CD4-positive, alpha-beta memory T cell (primary cell): ENCODE measurements around the gene SLFN5. TPM values are rescaled to one million over a fixed set of nuclear protein-coding genes. Genes with fewer than 3 reads are reported as not detected.

Experiments
- CTCF ChIA-PET: fragments of 350-600 bp; sonication (Branson Sonifier 250); formaldehyde crosslinking; loops from one replicate; lab custom pipeline; 2021; ENCODE audit warnings: inconsistent platforms; ENCODE audit not compliant: partially characterized antibody; lab: Charles Lee
- POLR2A ChIA-PET: fragments of 350-600 bp; sonication (Branson Sonifier 250); formaldehyde crosslinking; loops from one replicate; lab custom pipeline; 2021; ENCODE audit not compliant: partially characterized antibody; lab: Charles Lee
- DNase-seq, 5 donors: peaks; one replicate each; pipeline versions ENCODE4 v3.0.0 to v3.0.0-alpha.2; 2020 to 2022; ENCODE audit warnings: mixed read lengths in 1 of 5
- H3K27ac ChIP-seq: one replicate; pipeline ENCODE4 v1.7.0; 2013; ENCODE audit warnings: low read depth, low read length
- H3K27me3 ChIP-seq: 2 replicates; pipeline ENCODE4 v1.7.0; 2013; ENCODE audit warnings: mild to moderate bottlenecking, low read length, moderate library complexity; ENCODE audit not compliant: insufficient read depth
- H3K36me3 ChIP-seq: 2 replicates; pipeline ENCODE4 v1.7.0; 2013; ENCODE audit warnings: mild to moderate bottlenecking, low read length, moderate library complexity; ENCODE audit not compliant: insufficient read depth
- H3K4me1 ChIP-seq: 2 replicates; pipeline ENCODE4 v1.7.0; 2013; ENCODE audit warnings: mild to moderate bottlenecking, low read length, moderate library complexity; ENCODE audit not compliant: insufficient read depth
- H3K4me3 ChIP-seq, 2 donors: one replicate each; pipeline ENCODE4 v1.7.0; 2013; ENCODE audit warnings: low read length in 2 of 2, mild to moderate bottlenecking in 1 of 2
- H3K9me3 ChIP-seq, 2 donors: one replicate each; pipeline ENCODE4 v1.7.0; 2013; ENCODE audit warnings: low read length in 2 of 2, control low read depth in 1 of 2; ENCODE audit not compliant: control insufficient read depth in 1 of 2
- H3K27ac Mint-ChIP-seq, 7 donors: one replicate each; pipeline ENCODE4 v1.8.0; 2020 to 2021; ENCODE audit warnings: mixed read lengths in 7 of 7, mild to moderate bottlenecking in 6 of 7, inconsistent platforms in 3 of 7, moderate library complexity in 3 of 7
- H3K27me3 Mint-ChIP-seq, 2 donors: one replicate each; pipeline ENCODE4 v1.8.0; 2020 to 2021; ENCODE audit warnings: mixed read lengths in 2 of 2
- H3K36me3 Mint-ChIP-seq, 2 donors: one replicate each; pipeline ENCODE4 v1.8.0; 2020 to 2021; ENCODE audit warnings: mixed read lengths in 2 of 2, inconsistent platforms in 1 of 2, mild to moderate bottlenecking in 1 of 2
- H3K4me1 Mint-ChIP-seq, 4 donors: one replicate each; pipeline ENCODE4 v1.8.0; 2020 to 2021; ENCODE audit warnings: mixed read lengths in 4 of 4, mild to moderate bottlenecking in 1 of 4
- H3K4me3 Mint-ChIP-seq, 8 donors: one replicate each; pipeline ENCODE4 v1.8.0; 2020 to 2021; ENCODE audit warnings: mixed read lengths in 8 of 8, mild to moderate bottlenecking in 7 of 8, moderate library complexity in 6 of 8, inconsistent platforms in 3 of 8
- H3K9me3 Mint-ChIP-seq, 8 donors: one replicate each; pipeline ENCODE4 v1.8.0; 2020 to 2021; ENCODE audit warnings: mixed read lengths in 8 of 8, mild to moderate bottlenecking in 5 of 8, inconsistent platforms in 3 of 8, moderate library complexity in 1 of 8
- intact Hi-C: fragments of 100-400 bp; cut with micrococcal nuclease; formaldehyde crosslinking; loops from one replicate; pipeline ENCODE4 v1.15.1; 2023
- polyA plus RNA-seq, 2 donors: library from polyadenylated mRNA; unstranded; fragments of 300-500 nt; fragmentation: Illumina TruSeq; gene quantifications; one replicate each; pipeline ENCODE4 v1.2.3, GENCODE V29; 2021
- total RNA-seq, 2 experiments: library from RNA; stranded (reverse); gene quantifications; one replicate each; pipeline ENCODE4 v1.2.3, GENCODE V29; 2021

SLFN5 gene
- total and polyA plus RNA-seq, 4 experiments from 2014 or later, result 73.4 to 188 (median 167) TPM

DNA sequence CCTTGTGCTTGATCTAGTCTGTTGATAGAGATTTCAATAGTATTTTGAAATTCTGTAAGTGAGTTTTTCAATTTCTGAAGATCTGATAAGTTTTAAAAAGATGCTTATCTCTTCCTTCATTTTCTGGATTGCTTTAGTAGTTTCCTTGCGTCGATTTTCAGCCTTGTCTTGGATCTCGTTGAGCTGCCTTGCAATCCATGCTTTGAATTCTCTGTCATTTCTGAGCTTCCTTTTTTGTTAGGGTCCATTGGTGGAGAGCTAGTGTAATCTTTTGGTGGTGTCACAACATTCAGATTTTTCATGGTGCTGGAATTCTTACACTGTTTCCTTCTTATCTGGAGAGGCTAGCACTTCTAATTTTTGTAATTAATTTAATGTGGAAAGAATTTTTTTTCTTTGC, 69.5 kb downstream of the SLFN5 start:
- CTCF ChIA-PET, result interaction anchor here (0.6 to 6.5 kb wide), 46 partner anchors 10 to 286 kb away, joined by 3 to 270 read pairs (median 5); partner anchors contain the start of genes SLFN11, SLFN12L, SLFN13 and SLFN5
- intact Hi-C loops, result loop anchor here (1.0 to 2.0 kb wide), 8 partner anchors 28 to 435 kb away; partner anchors contain the start of genes NLE1, PEX12 and SLFN12
- no peaks in the 10 kb centered on the region for H3K36me3 ChIP-seq
- H3K9me3 ChIP-seq, result no peaks in the 10 kb centered on the region
- H3K27me3 ChIP-seq, result no peaks in the 10 kb centered on the region
- peaks cover 31% of the 10 kb centered on the region for H3K4me1 ChIP-seq
- Mint-ChIP-seq H3K27ac (peak overlapping the region; percentile 89 to 100 (median 98)), H3K36me3 (peaks cover 3 to 5% of the 10 kb centered on the region in 2 donors), H3K27me3 (no peaks in the 10 kb centered on the region), H3K4me3 (peak overlapping the region; percentile 12 to 98 (median 90)), H3K4me1 (peaks cover 38 to 69% (median 52%) of the 10 kb centered on the region in 4 donors), H3K9me3 (peaks cover 0 to 15% (median 9%) of the 10 kb centered on the region in 8 donors)
- POLR2A ChIA-PET, result interaction anchor here (0.9 to 11.3 kb wide), 45 partner anchors 8 to 435 kb away, joined by 3 to 316 read pairs (median 4); partner anchors contain the start of genes NLE1, PEX12, SLFN11 and SLFN12L
- peak overlapping the region; percentile 60 for H3K27ac ChIP-seq
- DNase-seq, result no peak
- H3K4me3 ChIP-seq, result no peak overlapping the region

DNA sequence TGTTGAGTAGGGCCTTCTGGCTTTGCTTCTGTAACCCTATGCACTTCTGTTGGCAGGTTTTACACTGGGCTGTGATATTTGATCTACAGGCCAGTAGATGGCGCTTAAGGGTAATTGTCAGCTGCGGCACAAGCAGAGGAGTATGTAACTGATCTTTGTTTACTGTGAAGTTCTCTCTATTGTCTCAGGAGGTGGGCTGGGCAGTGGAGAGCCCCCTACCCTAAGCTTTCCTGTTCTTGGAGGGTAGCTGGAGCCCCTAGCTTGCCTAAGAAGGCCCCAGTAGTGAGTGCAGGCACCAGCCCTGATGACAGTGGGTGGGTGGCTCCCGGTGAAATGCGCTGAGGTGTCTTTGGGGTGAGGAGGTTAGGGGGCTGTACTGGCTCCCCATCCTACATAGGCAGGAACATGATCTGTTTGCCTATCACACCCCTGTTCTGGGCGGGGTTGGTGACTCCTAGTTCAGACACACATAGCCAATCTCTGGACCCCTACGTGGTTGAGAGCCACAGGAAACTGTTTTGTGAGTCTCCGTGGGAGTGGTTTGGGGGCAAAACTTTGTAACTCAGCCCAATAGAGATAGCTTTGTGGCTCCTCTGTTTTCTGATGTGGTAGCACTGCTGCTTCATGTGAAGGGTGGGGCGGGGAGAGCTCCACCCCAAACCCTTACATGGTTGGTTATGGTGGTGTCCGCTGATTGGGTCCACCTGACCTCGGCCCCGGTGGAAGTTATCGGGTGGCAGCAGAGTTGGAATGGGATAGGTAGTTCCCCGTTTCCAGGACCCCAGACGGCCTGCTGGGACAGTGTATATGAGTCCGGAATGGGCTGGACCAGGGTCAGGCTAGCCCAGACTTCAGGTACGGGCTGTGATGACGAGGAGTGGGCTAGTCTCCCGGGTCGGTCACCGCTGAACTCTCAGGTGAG, 70.2 kb downstream of the SLFN5 start:
- H3K27ac ChIP-seq, result peak overlapping the region; percentile 60
- peaks cover 42 to 72% (median 58%) of the 10 kb centered on the region in 4 donors for H3K4me1 Mint-ChIP-seq
- H3K27me3 ChIP-seq, result no peaks in the 10 kb centered on the region
- peak overlapping the region; percentile 89 to 100 (median 98) for H3K27ac Mint-ChIP-seq
- no peaks in the 10 kb centered on the region for H3K36me3 ChIP-seq
- ChIA-PET CTCF (interaction anchor here (0.6 to 6.5 kb wide), 53 partner anchors 11 to 299 kb away, joined by 3 to 270 read pairs (median 4); partner anchors contain the start of genes SLFN11, SLFN12L, SLFN13 and SLFN5), POLR2A (interaction anchor here (0.6 to 11.3 kb wide), 59 partner anchors 9 to 435 kb away, joined by 3 to 316 read pairs (median 4); partner anchors contain the start of genes NLE1, PEX12, SLFN11 and SLFN12L)
- peaks cover 31% of the 10 kb centered on the region for H3K4me1 ChIP-seq
- H3K4me3 ChIP-seq, result peak overlapping the region; percentile 7 to 60
- no peaks in the 10 kb centered on the region for H3K27me3 Mint-ChIP-seq
- peak overlapping the region; percentile 89 to 98 (median 94) for H3K4me3 Mint-ChIP-seq
- H3K9me3 Mint-ChIP-seq, result peaks cover 0 to 15% (median 9%) of the 10 kb centered on the region in 8 donors
- H3K9me3 ChIP-seq, result no peaks in the 10 kb centered on the region
- intact Hi-C loops, result loop anchor here (1.0 to 2.0 kb wide), 12 partner anchors 28 to 434 kb away; partner anchors contain the start of genes NLE1, PEX12, SLFN11 and SLFN12
- peak; percentile 89 to 98 (median 90) for DNase-seq
- H3K36me3 Mint-ChIP-seq, result peaks cover 2 to 3% of the 10 kb centered on the region in 2 donors

DNA sequence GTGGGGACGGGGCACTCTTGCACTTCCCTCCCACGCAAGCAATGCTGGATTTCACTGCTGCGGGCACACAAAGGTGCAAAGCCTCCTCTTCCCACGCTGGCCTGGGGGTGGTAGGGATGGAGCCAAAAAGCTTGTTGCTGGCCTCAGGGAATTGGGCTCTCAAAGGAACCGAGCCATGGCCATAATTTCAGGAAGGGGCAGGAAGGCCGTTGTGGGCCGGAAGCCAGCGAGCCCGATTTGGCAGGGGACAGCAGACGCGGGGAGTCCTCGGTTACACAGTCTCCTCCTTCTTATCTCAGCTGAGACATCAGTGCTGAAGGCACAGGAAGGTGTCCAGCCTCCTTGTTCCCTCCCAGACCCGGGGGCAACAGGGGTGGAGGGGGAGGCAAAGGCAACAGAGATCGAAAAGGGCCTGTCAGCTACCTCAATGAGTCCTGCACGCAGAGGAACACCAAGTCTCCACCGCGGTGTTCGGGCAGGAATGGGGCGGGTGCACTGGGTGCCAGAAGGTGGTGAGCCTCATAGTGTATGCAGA, 71.1 kb downstream of the SLFN5 start:
- H3K4me1 ChIP-seq, result peaks cover 31% of the 10 kb centered on the region
- intact Hi-C loops, result loop anchor here (1.0 to 2.0 kb wide), 7 partner anchors 27 to 265 kb away; partner anchors contain the start of genes PEX12, SLFN11 and SLFN12
- peak overlapping the region; percentile 89 to 100 (median 98) for H3K27ac Mint-ChIP-seq
- H3K36me3 Mint-ChIP-seq, result peaks cover 0 to 3% of the 10 kb centered on the region in 2 donors
- H3K27ac ChIP-seq, result peak overlapping the region; percentile 60
- no peaks in the 10 kb centered on the region for H3K9me3 ChIP-seq
- H3K27me3 Mint-ChIP-seq, result no peaks in the 10 kb centered on the region
- H3K36me3 ChIP-seq, result no peaks in the 10 kb centered on the region
- CTCF ChIA-PET, result interaction anchor here (0.5 to 6.5 kb wide), 24 partner anchors 13 to 298 kb away, joined by 3 to 270 read pairs (median 6); partner anchors contain the start of genes SLFN11, SLFN12L and SLFN5
- peaks cover 0 to 10% (median 3%) of the 10 kb centered on the region in 8 donors for H3K9me3 Mint-ChIP-seq
- H3K27me3 ChIP-seq, result no peaks in the 10 kb centered on the region
- POLR2A ChIA-PET, result interaction anchor here (0.6 to 11.3 kb wide), 30 partner anchors 11 to 264 kb away, joined by 3 to 316 read pairs (median 8); partner anchors contain the start of genes PEX12, SLFN11, SLFN12L and SLFN13
- DNase-seq, result peak in 4 of 5 donors; percentile 3 to 23 (median 12)
- peak overlapping the region; percentile 89 to 98 (median 94) for H3K4me3 Mint-ChIP-seq
- peak overlapping the region in 1 of 2 donors; percentile 60 for H3K4me3 ChIP-seq
- peaks cover 44 to 69% (median 56%) of the 10 kb centered on the region in 4 donors for H3K4me1 Mint-ChIP-seq

DNA sequence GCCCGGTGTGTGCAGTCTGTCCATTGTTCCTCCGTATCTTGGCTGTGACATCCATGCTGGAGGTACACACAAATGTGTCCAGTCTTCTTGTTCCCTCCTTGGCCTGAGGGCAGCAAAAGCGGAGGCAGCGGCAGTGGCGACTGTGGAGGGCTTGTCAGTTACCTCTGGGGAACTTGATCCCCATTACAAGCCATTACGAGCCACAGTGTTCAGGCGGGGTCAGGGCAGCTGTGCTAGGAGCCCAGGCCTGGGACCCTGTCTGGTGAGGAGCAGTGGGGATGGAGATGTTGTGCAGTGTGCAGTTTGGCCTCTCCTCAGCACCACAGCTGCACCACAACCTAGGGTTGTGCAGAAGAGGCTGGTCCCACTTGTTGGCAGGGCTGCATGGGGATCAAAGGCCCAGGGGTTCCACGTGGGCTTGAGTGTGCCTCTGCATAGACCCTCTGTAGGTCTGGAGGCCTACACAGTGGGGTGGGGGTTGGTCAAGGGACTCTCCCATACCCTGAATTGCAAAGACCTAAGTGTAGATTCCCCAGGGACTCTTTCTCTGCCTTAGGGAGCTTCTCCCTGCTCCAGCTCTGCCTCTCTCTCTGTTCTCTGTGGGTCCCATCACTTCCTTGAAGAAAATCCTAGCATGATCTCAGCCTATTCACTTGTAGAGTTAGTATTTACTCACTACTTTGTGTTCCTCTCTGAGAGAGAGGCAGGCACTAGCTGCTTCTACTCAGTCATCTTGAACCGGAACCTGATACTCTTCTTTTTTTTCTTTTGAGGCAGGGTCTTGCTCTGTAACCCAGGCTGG, 71.7 kb downstream of the SLFN5 start:
- no peaks in the 10 kb centered on the region for H3K36me3 ChIP-seq
- Mint-ChIP-seq H3K27me3 (no peaks in the 10 kb centered on the region), H3K4me3 (peak overlapping the region; percentile 89 to 98 (median 94)), H3K4me1 (peaks cover 45 to 67% (median 54%) of the 10 kb centered on the region in 4 donors), H3K9me3 (peaks cover 0 to 3% (median 0%) of the 10 kb centered on the region in 8 donors), H3K36me3 (peaks cover 3 to 5% of the 10 kb centered on the region in 2 donors), H3K27ac (peak overlapping the region; percentile 89 to 100 (median 98))
- intact Hi-C loops, result no loop called here
- peaks cover 31% of the 10 kb centered on the region for H3K4me1 ChIP-seq
- H3K4me3 ChIP-seq, result peak overlapping the region in 1 of 2 donors; percentile 60
- no peak overlapping the region for H3K27ac ChIP-seq
- H3K9me3 ChIP-seq, result no peaks in the 10 kb centered on the region
- H3K27me3 ChIP-seq, result no peaks in the 10 kb centered on the region
- ChIA-PET CTCF (interaction anchor here (0.5 to 6.5 kb wide), 10 partner anchors 17 to 274 kb away, joined by 3 to 270 read pairs (median 13); partner anchors contain the start of genes SLFN11 and SLFN12L), POLR2A (interaction anchor here (1.2 to 11.3 kb wide), 16 partner anchors 32 to 264 kb away, joined by 3 to 316 read pairs (median 14); partner anchors contain the start of genes PEX12, SLFN12L, SLFN13 and SLFN5)
- DNase-seq, result no peak

DNA sequence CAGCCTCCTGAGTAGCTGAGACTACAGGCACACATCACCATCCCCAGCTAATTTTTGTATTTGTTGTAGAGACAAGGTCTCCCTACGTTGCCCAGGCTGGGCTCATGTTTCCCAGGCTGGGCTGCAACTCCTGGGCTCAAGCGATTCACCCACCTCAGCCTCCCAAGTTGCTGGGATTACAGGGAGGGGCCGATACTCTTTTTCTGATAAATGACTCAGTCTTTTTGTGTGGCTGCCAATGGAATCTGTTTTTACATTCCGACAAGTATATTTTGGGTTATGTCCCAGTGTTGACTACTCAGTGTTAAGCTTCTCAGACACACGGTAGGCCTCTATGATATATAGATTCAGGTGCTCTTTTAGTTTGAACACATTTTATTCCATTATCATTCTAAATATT, 72.4 kb downstream of the SLFN5 start:
- peak overlapping the region in 6 of 8 donors; percentile 44 to 98 (median 66) for H3K4me3 Mint-ChIP-seq
- CTCF ChIA-PET, result interaction anchor here (1.0 to 6.5 kb wide), 3 partner anchors 31 to 221 kb away, joined by 3 to 270 read pairs (median 3); partner anchors contain the start of gene SLFN12L
- peaks cover 44 to 67% (median 53%) of the 10 kb centered on the region in 4 donors for H3K4me1 Mint-ChIP-seq
- Histone ChIP-seq H3K27me3 (no peaks in the 10 kb centered on the region), H3K4me3 (no peak overlapping the region), H3K4me1 (peaks cover 31% of the 10 kb centered on the region), H3K36me3 (no peaks in the 10 kb centered on the region), H3K27ac (no peak overlapping the region), H3K9me3 (no peaks in the 10 kb centered on the region)
- H3K27me3 Mint-ChIP-seq, result no peaks in the 10 kb centered on the region
- DNase-seq, result no peak
- POLR2A ChIA-PET, result interaction anchor here (1.2 to 11.3 kb wide), 8 partner anchors 46 to 263 kb away, joined by 3 to 316 read pairs (median 28); partner anchors contain the start of genes PEX12, SLFN12L, SLFN13 and SLFN5
- intact Hi-C loops, result no loop called here
- no peaks in the 10 kb centered on the region for H3K9me3 Mint-ChIP-seq
- peak overlapping the region; percentile 33 to 90 (median 76) for H3K27ac Mint-ChIP-seq
- peaks cover 3 to 5% of the 10 kb centered on the region in 2 donors for H3K36me3 Mint-ChIP-seq
